ENCODE data around the gene KCNH8.

KCNH8 gene

GRCh38 chr3:19364148-19364547 is 215.8 kb downstream of the KCNH8 start:
- DNase-seq: no peak

- no peak for DNase-seq
These were observed 217.2 kb downstream of the KCNH8 start for GRCh38 chr3:19365471-19365870.

GRCh38 chr3:19384868-19385267 is 236.6 kb downstream of the KCNH8 start:
- no peak for DNase-seq

GRCh38 chr3:19392150-19392549 is 243.8 kb downstream of the KCNH8 start:
- no peak for DNase-seq

- DNase-seq: no peak
These were observed 246.6 kb downstream of the KCNH8 start for GRCh38 chr3:19394946-19395345.

GRCh38 chr3:19396726-19397125 is 248.4 kb downstream of the KCNH8 start:
- DNase-seq: no peak

GRCh38 chr3:19399356-19399755 is 251.0 kb downstream of the KCNH8 start:
- no peak for DNase-seq

GRCh38 chr3:19399836-19400235 is 251.5 kb downstream of the KCNH8 start:
- DNase-seq: no peak

- no peak for DNase-seq
These were observed 271.8 kb downstream of the KCNH8 start for GRCh38 chr3:19420159-19420558.

- DNase-seq: no peak
These were observed 277.5 kb downstream of the KCNH8 start for GRCh38 chr3:19425825-19426224.

- DNase-seq: no peak
These were observed 279.3 kb downstream of the KCNH8 start for GRCh38 chr3:19427422-19428149.

- no peak for DNase-seq
These were observed 280.4 kb downstream of the KCNH8 start for GRCh38 chr3:19428729-19429128.

GRCh38 chr3:19432669-19433068 is 284.4 kb downstream of the KCNH8 start:
- DNase-seq: no peak

GRCh38 chr3:19436746-19437145 is 288.4 kb downstream of the KCNH8 start:
- DNase-seq: no peak

- DNase-seq: no peak
These were observed 291.6 kb downstream of the KCNH8 start for GRCh38 chr3:19439944-19440343.

- DNase-seq: no peak
These were observed 297.8 kb downstream of the KCNH8 start for GRCh38 chr3:19446138-19446537.

- DNase-seq: no peak
These were observed 298.4 kb downstream of the KCNH8 start for GRCh38 chr3:19446687-19447086.

GRCh38 chr3:19455546-19455945 is 307.2 kb downstream of the KCNH8 start:
- DNase-seq: no peak

- DNase-seq: no peak
These were observed 308.4 kb downstream of the KCNH8 start for GRCh38 chr3:19456738-19457137.

GRCh38 chr3:19457449-19457848 is 309.1 kb downstream of the KCNH8 start:
- no peak for DNase-seq

- no peak for DNase-seq
These were observed 319.5 kb downstream of the KCNH8 start for GRCh38 chr3:19467761-19468160.

GRCh38 chr3:19471138-19471537 is 322.8 kb downstream of the KCNH8 start:
- no peak for DNase-seq

GRCh38 chr3:19473971-19474580 is 325.8 kb downstream of the KCNH8 start:
- DNase-seq: no peak

- DNase-seq: no peak
These were observed 328.0 kb downstream of the KCNH8 start for GRCh38 chr3:19476281-19476680.

Data from right kidney (tissue), 1 donor.